WTC11 (cell line): ENCODE results near the gene PTCH1.

Source experiments
- ATF1 ChIP-seq: sonication (generic); formaldehyde crosslinking; IDR thresholded peaks from 2 replicates; pipeline ENCODE4 v1.8.1; 2023; ENCODE audit warnings: mild to moderate bottlenecking, moderate library complexity, missing genetic modification reagents
- CTCF ChIP-seq: fragments of 200-600 bp; IDR thresholded peaks from 2 replicates; pipeline ENCODE4 v1.8.0; 2022; ENCODE audit warnings: antibody characterized with exemption
- KAT7 ChIP-seq: sonication (generic); formaldehyde crosslinking; IDR thresholded peaks from 2 replicates; pipeline ENCODE4 v1.8.1; 2023; ENCODE audit warnings: missing genetic modification reagents, mild to moderate bottlenecking, borderline replicate concordance
- NR3C1 ChIP-seq: sonication (generic); formaldehyde crosslinking; conservative IDR thresholded peaks from 2 replicates; pipeline ENCODE4 v1.8.1; 2023; ENCODE audit warnings: low read depth, mild to moderate bottlenecking, missing genetic modification reagents
- ZNF512 ChIP-seq: sonication (generic); formaldehyde crosslinking; IDR thresholded peaks from 2 replicates; pipeline ENCODE4 v1.8.1; 2022; ENCODE audit warnings: missing genetic modification reagents, borderline replicate concordance

- TF ChIP-seq KAT7, result no peak
- TF ChIP-seq NR3C1 (CRISPR knock-in tag), result no peak
- TF ChIP-seq ATF1 (CRISPR knock-in tag), result no peak
- TF ChIP-seq CTCF, result no peak
- no peak for TF ChIP-seq ZNF512 (CRISPR knock-in tag)
Observed at GRCh38 chr9:95533996-95534680, 17.4 kb upstream of the PTCH1 start.
